H1 (cell line): Measurements from ENCODE around the gene UBXN11. TPM values are rescaled to one million over a fixed set of nuclear protein-coding genes. Genes with fewer than 3 reads are reported as not detected.

Experiments
- CTCF ChIA-PET: fragments of 300-600 bp; sonication (Branson Sonifier 250); formaldehyde crosslinking; loops from one replicate; lab custom pipeline; 2021; ENCODE audit not compliant: partially characterized antibody; lab: Charles Lee
- POLR2A ChIA-PET: fragments of 300-600 bp; sonication (Branson Sonifier 250); formaldehyde crosslinking; loops from one replicate; lab custom pipeline; 2021; ENCODE audit warnings: inconsistent platforms; ENCODE audit not compliant: partially characterized antibody; lab: Charles Lee
- DNase-seq, 2 experiments: peaks; one replicate each; pipeline versions ENCODE4 v3.0.0 to v3.0.0-alpha.2; 2010 to 2022; ENCODE audit warnings: low spot score in 2 of 2, low read depth in 1 of 2, mixed read lengths in 1 of 2
- FAIRE-seq: peaks from 2 replicates; lab custom pipeline; 2011; peaks lifted over from hg19 to GRCh38; lab: Jason Lieb, UNC
- H2AFZ ChIP-seq: 2 replicates; pipeline ENCODE4 v1.8.1; 2012; ENCODE audit warnings: low read length, inconsistent platforms
- H2AK5ac ChIP-seq: 2 replicates; pipeline ENCODE4 v1.6.1; 2013; ENCODE audit warnings: low read depth, low read length
- H2BK120ac ChIP-seq: replicated peaks from 2 replicates; pipeline ENCODE3; 2013; ENCODE audit warnings: low read depth, low read length, inconsistent platforms
- H2BK12ac ChIP-seq: 2 replicates; pipeline ENCODE4 v1.6.1; 2013; ENCODE audit warnings: low read depth, low read length
- H2BK15ac ChIP-seq: 2 replicates; pipeline ENCODE4 v1.6.1; 2013; ENCODE audit warnings: low read length
- H2BK20ac ChIP-seq: 2 replicates; pipeline ENCODE4 v1.6.1; 2013; ENCODE audit warnings: low read length
- H2BK5ac ChIP-seq: 2 replicates; pipeline ENCODE4 v1.6.1; 2013; ENCODE audit warnings: low read depth, low read length
- H3K14ac ChIP-seq: 2 replicates; pipeline ENCODE4 v1.6.1; 2013; ENCODE audit warnings: inconsistent platforms; ENCODE audit not compliant: insufficient read length
- H3K18ac ChIP-seq: 2 replicates; pipeline ENCODE4 v1.6.1; 2013; ENCODE audit warnings: low read length; ENCODE audit errors: extremely low read depth
- H3K23ac ChIP-seq: 2 replicates; pipeline ENCODE4 v1.6.1; 2013; ENCODE audit warnings: inconsistent platforms; ENCODE audit not compliant: insufficient read length
- H3K23me2 ChIP-seq: 2 replicates; pipeline ENCODE4 v1.6.1; 2013; ENCODE audit warnings: low read depth, low read length
- H3K27ac ChIP-seq: 2 replicates; pipeline ENCODE4 v1.6.1; 2011; ENCODE audit warnings: low read depth, low read length, inconsistent platforms
- H3K27me3 ChIP-seq, 4 experiments: replicated peaks in 1 of 4; 1 replicate in 1 of 4; 2 replicates in 3 of 4; pipeline versions ENCODE4 v1.6.1 to v1.8.1; 2011 to 2013; ENCODE audit warnings: low read length in 3 of 4, mild to moderate bottlenecking in 3 of 4, inconsistent platforms in 2 of 4, mixed read lengths in 2 of 4, moderate library complexity in 1 of 4; ENCODE audit not compliant: control insufficient read depth in 3 of 4, insufficient read depth in 3 of 4; ENCODE audit errors: extremely low read depth in 1 of 4
- H3K36me3 ChIP-seq, 4 experiments: 2 replicates each; pipeline versions ENCODE4 v1.6.1 to v1.8.1; 2011 to 2013; ENCODE audit warnings: mild to moderate bottlenecking in 4 of 4, low read length in 3 of 4, moderate library complexity in 2 of 4, control low read depth in 1 of 4, inconsistent platforms in 1 of 4; ENCODE audit not compliant: insufficient read depth in 4 of 4, control insufficient read depth in 2 of 4
- H3K4ac ChIP-seq: replicated peaks from 2 replicates; pipeline ENCODE3; 2013; ENCODE audit warnings: low read length, low read depth, mixed read lengths, inconsistent platforms; ENCODE audit not compliant: insufficient read length
- H3K4me1 ChIP-seq, 4 experiments: replicated peaks in 1 of 4; 1 replicate in 1 of 4; 2 replicates in 3 of 4; pipeline versions ENCODE4 v1.6.1 to v1.8.1; 2011 to 2013; ENCODE audit warnings: low read length in 3 of 4, inconsistent platforms in 2 of 4, mixed read lengths in 1 of 4; ENCODE audit not compliant: insufficient read depth in 4 of 4, control insufficient read depth in 3 of 4
- H3K4me2 ChIP-seq, 2 experiments: 2 replicates each; pipeline versions ENCODE4 v1.6.1 to v1.8.1; 2011 to 2013; ENCODE audit warnings: low read depth in 2 of 2, low read length in 2 of 2, control low read depth in 1 of 2, inconsistent platforms in 1 of 2, mild to moderate bottlenecking in 1 of 2; ENCODE audit not compliant: insufficient read depth in 1 of 2
- H3K4me3 ChIP-seq, 4 experiments: fragments of 200-600, 300-600 bp in 1 of 4; sonication (generic), shearing (Covaris generic), sonication (Bioruptor Twin) in 1 of 4; 2 replicates each; pipeline versions ENCODE4 v1.5.1 to v1.8.1; 2011 to 2016; ENCODE audit warnings: low read length in 4 of 4, low read depth in 3 of 4, control low read depth in 2 of 4, inconsistent platforms in 2 of 4, mild to moderate bottlenecking in 2 of 4, mixed read lengths in 1 of 4, moderate library complexity in 1 of 4; ENCODE audit not compliant: insufficient read depth in 2 of 4; ENCODE audit errors: extremely low read depth in 1 of 4
- H3K56ac ChIP-seq: replicated peaks from 2 replicates; pipeline ENCODE3; 2013; ENCODE audit warnings: low read depth, mild to moderate bottlenecking, mixed read lengths, low read length, inconsistent platforms; ENCODE audit not compliant: insufficient read length
- H3K79me1 ChIP-seq: 2 replicates; pipeline ENCODE4 v1.6.1; 2013; ENCODE audit warnings: low read depth, low read length, control low read depth
- H3K79me2 ChIP-seq, 2 experiments: 2 replicates each; pipeline versions ENCODE4 v1.6.1 to v1.8.1; 2012 to 2013; ENCODE audit warnings: low read length in 2 of 2, mild to moderate bottlenecking in 2 of 2, inconsistent platforms in 1 of 2; ENCODE audit not compliant: insufficient read depth in 2 of 2, control insufficient read depth in 1 of 2
- H3K9ac ChIP-seq, 4 experiments: replicated peaks in 1 of 4; 1 replicate in 1 of 4; 2 replicates in 3 of 4; pipeline versions ENCODE4 v1.6.1 to v1.8.1; 2011 to 2013; ENCODE audit warnings: low read depth in 3 of 4, low read length in 3 of 4, control low read depth in 2 of 4, mild to moderate bottlenecking in 2 of 4, moderate library complexity in 2 of 4, inconsistent platforms in 1 of 4; ENCODE audit errors: extremely low read depth in 1 of 4
- H3K9me3 ChIP-seq, 2 experiments: 2 replicates each; pipeline versions ENCODE4 v1.6.1 to v1.8.1; 2012 to 2013; ENCODE audit warnings: mild to moderate bottlenecking in 2 of 2, moderate library complexity in 2 of 2, control low read depth in 1 of 2, inconsistent platforms in 1 of 2, low read depth in 1 of 2, low read length in 1 of 2, mixed read lengths in 1 of 2; ENCODE audit not compliant: insufficient read depth in 2 of 2
- H4K20me1 ChIP-seq, 2 experiments: replicated peaks in 1 of 2; 2 replicates each; pipeline versions ENCODE3 to v1.8.1; 2011 to 2013; ENCODE audit warnings: inconsistent platforms in 2 of 2, low read length in 2 of 2, mild to moderate bottlenecking in 1 of 2; ENCODE audit not compliant: insufficient read depth in 2 of 2, control insufficient read depth in 1 of 2
- H4K5ac ChIP-seq: 2 replicates; pipeline ENCODE4 v1.6.1; 2013; ENCODE audit warnings: low read length, low read depth, mixed read lengths, inconsistent platforms; ENCODE audit not compliant: insufficient read length
- H4K8ac ChIP-seq: 2 replicates; pipeline ENCODE4 v1.8.0; 2013; ENCODE audit warnings: mild to moderate bottlenecking, moderate library complexity, low read length, inconsistent platforms; ENCODE audit not compliant: insufficient read depth; ENCODE audit errors: extremely low read depth
- H4K91ac ChIP-seq: replicated peaks from 2 replicates; pipeline ENCODE3; 2013; ENCODE audit warnings: low read length, mixed read lengths, inconsistent platforms; ENCODE audit not compliant: insufficient read length
- EP300 ChIP-seq, 2 experiments: IDR thresholded peaks; 1 replicate in 1 of 2; 2 replicates in 1 of 2; pipeline ENCODE4 v1.6.1; 2011 to 2012; ENCODE audit warnings: low read depth in 2 of 2, low read length in 2 of 2, mild to moderate bottlenecking in 2 of 2, borderline replicate concordance in 1 of 2, inconsistent platforms in 1 of 2, moderate library complexity in 1 of 2
- SP4 ChIP-seq: IDR thresholded peaks from 2 replicates; pipeline ENCODE4 v1.6.1; 2012; ENCODE audit warnings: low read length, inconsistent platforms
- SUZ12 ChIP-seq: fragments of 200-600 bp; sonication (generic); IDR thresholded peaks from 2 replicates; pipeline ENCODE4 v1.6.1; 2012; ENCODE audit warnings: mild to moderate bottlenecking, inconsistent platforms, low read length, moderate library complexity, mixed read lengths
- YY1 ChIP-seq: IDR thresholded peaks from 2 replicates; pipeline ENCODE4 v1.6.1; 2011; ENCODE audit warnings: low read depth, mild to moderate bottlenecking, low read length
- ZNF274 ChIP-seq: IDR thresholded peaks from 2 replicates; pipeline ENCODE4 v1.7.0; 2012; ENCODE audit warnings: low read length, borderline replicate concordance; ENCODE audit errors: extremely low read depth
- WGBS, 2 experiments: shearing (Covaris generic) in 1 of 2; methylation state at CpG; one replicate each; pipeline versions ENCODE4 v1.1.6 to v1.1.7; 2013 to 2015; ENCODE audit warnings: low lambda C conversion rate in 2 of 2, mixed read lengths in 2 of 2, inconsistent platforms in 1 of 2, low coverage in 1 of 2, missing lambda C conversion rate in 1 of 2; ENCODE audit not compliant: insufficient replicate concordance in 2 of 2, insufficient coverage in 1 of 2, insufficient read length in 1 of 2; ENCODE audit errors: extremely low coverage in 1 of 2, missing lambda C conversion rate in 1 of 2; 5-methylcytosine and 5-hydroxymethylcytosine counted together
- polyA plus RNA-seq, 7 experiments: library from polyadenylated mRNA; depleted of rRNA in 3 of 7; stranded (reverse) in 5 of 7; unstranded in 2 of 7; fragments of >200 nt in 5 of 7; fragments of 200-250 nt in 2 of 7; gene quantifications; 1 replicate in 5 of 7; 2 replicates in 1 of 7; 4 replicates in 1 of 7; pipeline versions ENCODE4 v1.2.1 to v1.2.3, GENCODE V29; 2011 to 2013; ENCODE audit warnings: missing spikeins in 2 of 7, mixed read lengths in 2 of 7
- total RNA-seq: library from RNA; stranded (reverse); fragmentation: NEBNext Ultra II Directional; extraction: Animal tissue kit (Norgen Biotek cat#: 25700); gene quantifications from 2 replicates; pipeline ENCODE4 v1.2.1, GENCODE V29; 2021

UBXN11 gene
- total and polyA plus RNA-seq, 2 of the 8 experiments (the other 6 are each of a cell fraction or from before 2014, with no cell fraction given) = 6.3 to 10.4 TPM

GRCh38 chr1:26307363-26307781 lies 936 bp upstream of the UBXN11 start:
- no peak overlapping the region for H3K4ac ChIP-seq
- peak overlapping the region in 1 of 4 experiments; percentile 61; a peak in 3 of 7 replicates for H3K9ac ChIP-seq
- no peaks in the 10 kb centered on the region for H3K27me3 ChIP-seq
- no peak for TF ChIP-seq YY1
- TF ChIP-seq SUZ12 = no peak
- no peak for TF ChIP-seq ZNF274
- TF ChIP-seq SP4 = no peak
- TF ChIP-seq EP300 (IDR thresholded peaks at IDR 0.05; ENCODE audit: borderline replicate concordance in 1 of 2, low read depth in 2 of 2, low read length in 2 of 2) = no peak
- WGBS, 2 experiments = 63% methylated on average over 6 of the region's 6 CpGs; no CpG with 5 or more reads in 1 of the 2 experiments
- H3K79me2 ChIP-seq = no peaks in the 10 kb centered on the region
- peak overlapping the region in 1 of 4 experiments; percentile 60; a peak in 2 of 8 replicates for H3K4me3 ChIP-seq
- POLR2A ChIA-PET = interaction anchor here (0.6 to 4.6 kb wide), 10 partner anchors 10 to 134 kb away, joined by 3 to 29 read pairs (median 4); partner anchors contain the start of genes CD52 and LIN28A
- no peak overlapping the region for H4K8ac ChIP-seq
- H2BK15ac ChIP-seq = 0 out of 2 replicates have a peak overlapping the region, but pooled peaks have one; percentile 61
- peaks cover 0 to 5% (median 2%) of the 10 kb centered on the region in 4 experiments; a peak in 3 of 7 replicates for H3K4me1 ChIP-seq
- H3K79me1 ChIP-seq = no peaks in the 10 kb centered on the region
- DNase-seq = no peak
- H2BK120ac ChIP-seq = no peak overlapping the region
- H2AFZ ChIP-seq = 0 out of 2 replicates have a peak overlapping the region, but pooled peaks have one; percentile 9
- FAIRE-seq = no peak
- H2BK12ac ChIP-seq = peak overlapping the region; percentile 79; the same call in 1 of the 2 replicates
- H3K23me2 ChIP-seq = peaks cover 9% of the 10 kb centered on the region
- H3K18ac ChIP-seq = no peak overlapping the region
- H3K14ac ChIP-seq = no peak overlapping the region
- no peaks in the 10 kb centered on the region for H3K36me3 ChIP-seq
- H2BK5ac ChIP-seq = peak overlapping the region; percentile 28; the same call in 1 of the 2 replicates
- no peak overlapping the region for H4K5ac ChIP-seq
- H2BK20ac ChIP-seq = no peak overlapping the region
- no peak overlapping the region for H2AK5ac ChIP-seq
- no peaks in the 10 kb centered on the region for H3K9me3 ChIP-seq
- H3K56ac ChIP-seq = no peak overlapping the region
- H3K23ac ChIP-seq = no peak overlapping the region
- H4K91ac ChIP-seq = no peak overlapping the region
- CTCF ChIA-PET = interaction anchor here (0.6 to 57.0 kb wide), 5 partner anchors 9 to 91 kb away, joined by 3 to 1530 read pairs (median 21); partner anchors contain the start of genes CD52, SH3BGRL3 and UBXN11
- peak overlapping the region; percentile 56 to 82 for H3K4me2 ChIP-seq
- no peak overlapping the region for H3K27ac ChIP-seq
- H4K20me1 ChIP-seq = no peaks in the 10 kb centered on the region
